Small intestine (tissue), 16 donors: ENCODE results near the gene QTRT2. TPM values are rescaled to one million over a fixed set of nuclear protein-coding genes. Genes with fewer than 3 reads are reported as not detected.

Experiments
- DNase-seq, 2 donors: peaks; one replicate each; pipeline versions ENCODE4 v3.0.0 to v3.0.0-alpha.2; 2013
- FAIRE-seq: peaks from 2 replicates; lab custom pipeline; 2012; peaks lifted over from hg19 to GRCh38; lab: Jason Lieb, UNC
- H3K27ac ChIP-seq, 3 donors: one replicate each; pipeline ENCODE4 v1.5.1; 2013; ENCODE audit warnings: low read length in 2 of 3, mild to moderate bottlenecking in 2 of 3, control low read depth in 1 of 3, inconsistent platforms in 1 of 3, low read depth in 1 of 3, moderate library complexity in 1 of 3
- H3K27me3 ChIP-seq, 3 donors: one replicate each; pipeline ENCODE4 v1.6.1; 2013; ENCODE audit warnings: low read length in 3 of 3, inconsistent platforms in 1 of 3; ENCODE audit not compliant: control insufficient read depth in 3 of 3, insufficient read depth in 3 of 3
- H3K36me3 ChIP-seq, 3 donors: one replicate each; pipeline ENCODE4 v1.6.1; 2013; ENCODE audit warnings: low read length in 3 of 3, inconsistent platforms in 1 of 3, low read depth in 1 of 3, mild to moderate bottlenecking in 1 of 3, moderate library complexity in 1 of 3; ENCODE audit not compliant: control insufficient read depth in 3 of 3, insufficient read depth in 2 of 3
- H3K4me1 ChIP-seq, 3 donors: one replicate each; pipeline ENCODE4 v1.6.1; 2013; ENCODE audit warnings: low read length in 2 of 3, inconsistent platforms in 1 of 3, low read depth in 1 of 3, mild to moderate bottlenecking in 1 of 3, moderate library complexity in 1 of 3; ENCODE audit not compliant: control insufficient read depth in 3 of 3, insufficient read depth in 2 of 3
- H3K4me3 ChIP-seq, 3 donors: one replicate each; pipeline ENCODE4 v1.5.1; 2013; ENCODE audit warnings: low read length in 3 of 3, control low read depth in 1 of 3, inconsistent platforms in 1 of 3, low read depth in 1 of 3, mild to moderate bottlenecking in 1 of 3, moderate library complexity in 1 of 3
- H3K9me3 ChIP-seq, 2 donors: one replicate each; pipeline ENCODE4 v1.6.1; 2013; ENCODE audit warnings: low read depth in 1 of 2, low read length in 1 of 2; ENCODE audit not compliant: control insufficient read depth in 2 of 2, insufficient read depth in 1 of 2
- WGBS, 3 donors: extraction: QIAGEN DNeasy Blood & Tissue Kit; methylation state at CpG; one replicate each; pipeline ENCODE4 v1.1.7; 2013; 5-methylcytosine and 5-hydroxymethylcytosine counted together
- long read RNA-seq, 10 donors: transcript quantifications; one replicate each; lab custom pipeline, GENCODE V29; 2026
- polyA plus RNA-seq, 4 donors: library from polyadenylated mRNA; stranded (reverse) in 3 of 4; unstranded in 1 of 4; fragments of 200-250 nt in 3 of 4; fragments of 120-200 nt in 1 of 4; gene quantifications; one replicate each; pipeline versions ENCODE4 v1.2.1 to v1.2.3, GENCODE V29; 2013
- donor health status: healthy with polysubstance abuse.
- donor health status: control.
- donor health status: control.
- donor health status: Bipolar disorder and iron deficiency.
- donor health status: healthy.

Gene QTRT2
- 10 to 100 TPM in 1 of 4 donors, 1 to 10 TPM in 3; 4.5 to 27.4 (median 7.3) TPM for polyA plus RNA-seq
- long read RNA-seq, donor 1 = 0 reads
- long read RNA-seq, donor 2, partial matches to known transcripts = 0 of 1 reads
- long read RNA-seq, donor 2, other reads (novel, unspliced or antisense) = 0 of 1 reads
- long read RNA-seq, donor 3, partial matches to known transcripts = 0 of 4 reads
- long read RNA-seq, donor 3, other reads (novel, unspliced or antisense) = 0 of 4 reads
- long read RNA-seq, donor 4 = 0 reads
- long read RNA-seq, donor 5, partial matches to known transcripts = 0 of 1 reads
- long read RNA-seq, donor 5, other reads (novel, unspliced or antisense) = 0 of 1 reads
- long read RNA-seq, donor 6, full-length matches to known transcripts = 2 of 2 reads
- long read RNA-seq, donor 6, partial matches to known transcripts = 0 of 2 reads
- long read RNA-seq, donor 6, other reads (novel, unspliced or antisense) = 0 of 2 reads
- long read RNA-seq, donor 7 = 0 reads
- long read RNA-seq, donor 8 = 0 reads
- long read RNA-seq, donor 9, partial matches to known transcripts = 0 of 2 reads
- long read RNA-seq, donor 9, other reads (novel, unspliced or antisense) = 0 of 2 reads
- long read RNA-seq, donor 10, full-length matches to known transcripts = 6 of 6 reads
- long read RNA-seq, donor 10, partial matches to known transcripts = 0 of 6 reads
- long read RNA-seq, donor 10, other reads (novel, unspliced or antisense) = 0 of 6 reads

DNA sequence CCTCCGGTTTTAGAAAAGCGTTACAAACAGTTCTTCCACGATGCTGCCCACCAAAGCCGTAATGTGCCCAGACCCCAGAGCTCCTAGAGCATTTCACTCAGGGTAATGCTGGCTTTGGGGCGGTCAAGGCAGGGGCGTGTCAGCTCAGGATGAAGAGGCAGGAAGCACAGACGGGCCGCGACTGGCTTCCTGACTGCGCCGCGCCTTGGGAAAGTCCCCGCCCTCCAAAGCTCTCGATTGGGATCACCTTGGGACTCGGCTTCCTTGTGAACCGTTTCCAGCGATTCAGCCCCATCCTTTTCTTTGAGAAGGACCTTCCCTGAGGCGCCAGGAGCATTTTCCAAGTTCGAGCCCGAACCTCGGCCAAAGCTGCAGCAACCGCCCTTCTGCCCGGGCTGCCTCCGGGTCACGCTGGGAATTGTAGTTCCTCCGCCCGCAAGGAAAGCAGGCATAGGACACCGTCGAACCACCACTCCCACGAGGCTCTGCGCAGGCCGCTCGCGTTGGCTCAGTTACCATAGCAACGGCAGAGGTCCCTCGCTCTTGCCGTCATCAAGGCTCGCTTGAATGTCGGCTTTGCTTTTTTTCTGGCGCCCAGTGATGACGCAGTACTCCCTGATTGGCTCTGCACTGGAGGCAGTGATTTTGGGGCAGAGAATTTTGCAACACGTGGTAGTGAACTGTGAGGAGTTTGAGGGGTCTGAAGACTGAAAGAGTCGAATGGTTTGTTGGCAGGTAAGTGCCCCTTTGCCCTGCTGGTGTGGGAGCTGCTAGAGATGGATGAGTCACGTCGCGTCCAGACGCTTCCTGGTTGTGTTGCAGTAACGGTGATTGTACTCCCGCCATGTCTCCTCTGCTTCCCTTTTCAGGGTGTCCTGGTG lies at the start of gene QTRT2, which contains the start of gene CCDC191:
TSS of gene QTRT2 (plus strand) at position 608 of the 881 bp plus-strand sequence. CDS start 8,521 bp downstream, outside the sequence.
TSS of gene CCDC191 (minus strand) at position 397 of the 881 bp plus-strand sequence. CDS start at position 337, 60 bp downstream.
- Histone ChIP-seq H3K9me3 (no peaks in the 10 kb centered on the region), H3K27ac (peak within 1 kb of the TSS; percentile 74 to 86 (median 86)), H3K4me1 (peaks cover 0 to 6% (median 4%) of the 10 kb centered on the region in 3 donors), H3K36me3 (peaks cover 0 to 2% (median 0%) of the 10 kb centered on the region in 3 donors), H3K27me3 (no peaks in the 10 kb centered on the region), H3K4me3 (peak within 1 kb of the TSS; percentile 55 to 69 (median 62))
- 0% methylated on average over 49 of the region's 49 CpGs for WGBS, 3 donors
- peak; percentile 64 for FAIRE-seq
- DNase-seq = peak; percentile 100

DNA sequence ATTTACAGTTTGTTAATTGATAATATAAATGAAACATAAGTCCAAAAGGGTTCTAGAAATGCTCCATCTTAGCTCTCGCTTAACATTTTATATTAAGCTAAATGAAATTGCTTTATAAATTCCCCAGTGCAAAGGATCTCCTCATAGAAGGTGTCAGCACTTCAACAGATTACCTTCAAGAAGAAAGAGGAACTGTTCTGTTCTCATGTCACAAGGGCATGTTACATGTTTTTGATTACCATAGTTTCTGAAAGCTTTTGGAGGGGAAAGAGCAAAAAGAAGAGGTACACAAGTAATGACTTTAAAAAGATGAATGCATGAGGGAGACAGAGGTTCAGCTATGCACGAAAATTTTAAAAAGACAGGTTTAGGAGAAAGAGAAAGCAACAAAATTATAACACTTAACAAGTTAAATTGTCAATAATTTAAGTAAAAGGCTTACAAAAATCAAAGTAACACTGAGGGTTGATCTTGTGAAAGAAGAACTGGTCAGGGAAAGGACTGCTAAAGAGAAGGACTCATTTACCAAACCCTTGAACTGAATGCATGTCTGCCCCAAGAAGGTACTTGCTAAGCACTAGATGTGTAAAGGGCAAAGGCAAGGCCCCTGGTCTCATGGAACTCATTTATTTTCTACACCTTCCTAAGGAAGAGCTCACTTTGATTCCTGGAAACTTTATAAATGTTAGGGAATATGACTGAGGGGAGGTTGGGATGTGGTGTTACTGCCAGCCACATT lies 45.3 kb upstream of the QTRT2 start:
- Histone ChIP-seq H3K9me3 (peaks cover 0 to 1% of the 10 kb centered on the region in 2 donors), H3K4me1 (no peaks in the 10 kb centered on the region), H3K27ac (no peak overlapping the region), H3K36me3 (peaks cover 0 to under 1% (median under 1%) of the 10 kb centered on the region in 3 donors), H3K4me3 (no peak overlapping the region), H3K27me3 (no peaks in the 10 kb centered on the region)
- FAIRE-seq (no peak), DNase-seq (no peak)
- WGBS, 3 donors = 90 to 95% (median 91%) methylated on average over 2 of the region's 2 CpGs

DNA sequence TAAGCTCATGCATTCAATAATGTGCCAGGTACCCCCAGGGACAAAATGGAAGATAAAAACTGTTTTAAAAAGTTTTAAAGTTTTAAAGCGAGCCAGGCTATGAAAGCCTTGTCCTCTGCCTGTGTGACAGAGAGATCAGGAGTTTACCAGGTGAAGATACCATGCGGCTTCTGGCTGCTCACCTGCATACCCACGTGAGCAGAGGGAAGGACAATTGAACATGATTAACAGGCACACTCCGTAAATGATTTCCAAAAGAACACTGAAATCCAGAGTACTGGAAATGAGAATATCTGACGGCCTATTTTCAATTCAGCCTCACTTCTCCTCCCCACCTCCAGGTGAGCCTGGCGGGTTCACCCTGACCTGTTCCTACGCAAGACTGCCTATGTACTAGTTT lies 42.3 kb upstream of the QTRT2 start:
- Histone ChIP-seq H3K27ac (no peak overlapping the region), H3K9me3 (no peaks in the 10 kb centered on the region), H3K4me3 (no peak overlapping the region), H3K27me3 (no peaks in the 10 kb centered on the region), H3K36me3 (no peaks in the 10 kb centered on the region), H3K4me1 (no peaks in the 10 kb centered on the region)
- DNase-seq (no peak), FAIRE-seq (no peak)
- 93 to 94% (median 94%) methylated on average over 7 of the region's 7 CpGs for WGBS, 3 donors

- no peaks in the 10 kb centered on the region for H3K27me3 ChIP-seq
- FAIRE-seq (no peak), DNase-seq (no peak)
- H3K36me3 ChIP-seq = no peaks in the 10 kb centered on the region
- no peak overlapping the region for H3K4me3 ChIP-seq
- H3K9me3 ChIP-seq = no peaks in the 10 kb centered on the region
- H3K4me1 ChIP-seq = no peaks in the 10 kb centered on the region
- H3K27ac ChIP-seq = no peak overlapping the region
- WGBS, 3 donors = 90 to 98% (median 97%) methylated on average over 2 of the region's 2 CpGs
Measured at GRCh38 chr3:114019486-114019885, 37.1 kb upstream of the QTRT2 start.

DNA sequence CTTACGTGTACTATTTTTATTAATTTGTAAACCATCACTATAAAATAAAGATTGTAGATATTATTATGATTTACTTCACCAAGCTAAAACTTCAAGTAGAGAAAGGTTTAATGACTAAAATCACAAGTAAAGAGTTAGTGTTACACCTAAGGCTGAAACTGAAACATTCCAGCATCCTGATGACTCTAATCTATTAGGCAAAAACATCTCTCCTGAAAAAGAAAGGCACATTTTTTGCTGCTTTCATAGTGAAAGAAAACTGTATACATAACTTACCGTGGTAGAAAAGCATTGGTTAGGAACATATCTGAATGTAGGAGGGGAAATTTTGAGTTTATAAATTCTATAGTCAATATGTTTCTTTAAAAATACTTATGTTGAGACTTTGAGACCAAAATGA lies 35.6 kb upstream of the QTRT2 start:
- Histone ChIP-seq H3K36me3 (no peaks in the 10 kb centered on the region), H3K4me3 (no peak overlapping the region), H3K4me1 (no peaks in the 10 kb centered on the region), H3K27me3 (no peaks in the 10 kb centered on the region), H3K9me3 (no peaks in the 10 kb centered on the region), H3K27ac (no peak overlapping the region)
- FAIRE-seq = no peak
- DNase-seq = no peak
- 75 to 84% (median 78%) methylated on average over 2 of the region's 2 CpGs for WGBS, 3 donors

DNA sequence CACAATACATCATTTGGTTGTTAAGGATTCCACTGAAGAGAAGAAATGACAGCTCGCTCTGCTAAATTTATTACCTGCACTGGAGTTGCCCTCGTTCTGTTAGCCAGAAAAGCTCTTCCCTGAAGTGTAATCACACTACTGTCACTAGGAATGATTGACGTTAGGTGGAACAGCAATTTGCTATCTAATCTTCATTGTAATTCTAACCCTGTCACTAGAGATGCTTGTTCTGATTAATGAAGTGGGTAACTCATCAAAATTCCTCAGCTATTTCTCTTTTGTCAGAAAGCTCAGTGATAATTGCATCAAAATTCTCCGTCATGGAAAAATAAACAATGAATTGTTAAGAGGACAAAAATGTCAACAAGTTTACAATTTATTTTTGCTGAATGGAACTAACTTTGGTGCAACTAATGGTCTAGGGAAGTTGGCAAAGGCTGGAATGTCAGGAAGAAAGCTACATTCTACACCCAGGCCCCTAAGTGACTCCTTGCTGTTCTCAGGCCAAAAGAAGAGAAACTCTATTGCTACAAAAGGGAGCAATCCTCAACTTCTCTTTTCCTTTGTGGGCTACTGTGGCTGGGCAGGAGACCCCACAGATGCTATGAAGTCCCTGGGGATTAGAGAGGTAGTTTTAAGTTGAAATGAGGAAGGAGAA lies 34.3 kb upstream of the QTRT2 start:
- H3K36me3 ChIP-seq = no peaks in the 10 kb centered on the region
- 78 to 87% (median 79%) methylated on average over 4 of the region's 4 CpGs for WGBS, 3 donors
- no peak overlapping the region for H3K27ac ChIP-seq
- no peak for DNase-seq
- H3K27me3 ChIP-seq = no peaks in the 10 kb centered on the region
- no peaks in the 10 kb centered on the region for H3K9me3 ChIP-seq
- H3K4me1 ChIP-seq = no peaks in the 10 kb centered on the region
- H3K4me3 ChIP-seq = no peak overlapping the region
- no peak for FAIRE-seq

DNA sequence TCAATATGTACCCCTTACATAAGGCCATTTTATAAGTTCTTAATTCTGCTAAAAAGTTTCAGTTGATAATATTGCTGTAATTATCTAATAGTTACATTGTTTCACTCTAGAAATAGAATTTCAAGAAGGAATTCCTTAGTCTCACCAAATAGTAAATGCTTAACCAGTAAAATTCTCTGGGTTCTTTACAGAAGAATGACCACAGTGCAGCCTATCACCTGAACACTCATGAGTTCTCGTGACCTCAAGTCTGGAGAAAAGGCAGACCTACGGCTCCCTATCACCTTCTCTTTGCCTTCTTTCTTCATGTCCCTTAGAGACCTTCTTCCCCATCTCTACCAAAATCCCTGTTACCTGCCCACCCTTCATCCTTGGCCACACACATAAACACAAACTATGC lies 31.1 kb upstream of the QTRT2 start:
- 94 to 95% (median 95%) methylated on average over 2 of the region's 2 CpGs for WGBS, 3 donors
- Histone ChIP-seq H3K4me3 (no peak overlapping the region), H3K27ac (no peak overlapping the region)

More for the DNA sequence above, 31.1 kb upstream of the QTRT2 start:
- H3K27me3 ChIP-seq = no peaks in the 10 kb centered on the region
- no peaks in the 10 kb centered on the region for H3K4me1 ChIP-seq
- no peaks in the 10 kb centered on the region for H3K36me3 ChIP-seq
- H3K9me3 ChIP-seq = no peaks in the 10 kb centered on the region
- DNase-seq = no peak
- no peak for FAIRE-seq
